Cortex of kidney (tissue), 1 donor: ENCODE data around the gene RBMS2.

Experiments
- DNase-seq: peaks from one replicate; lab custom pipeline; 2025; lab: John Stamatoyannopoulos, UW

RBMS2 gene

GRCh38 chr12:56581418-56582145, 60.0 kb downstream of the RBMS2 start:
- no peak for DNase-seq

DNA sequence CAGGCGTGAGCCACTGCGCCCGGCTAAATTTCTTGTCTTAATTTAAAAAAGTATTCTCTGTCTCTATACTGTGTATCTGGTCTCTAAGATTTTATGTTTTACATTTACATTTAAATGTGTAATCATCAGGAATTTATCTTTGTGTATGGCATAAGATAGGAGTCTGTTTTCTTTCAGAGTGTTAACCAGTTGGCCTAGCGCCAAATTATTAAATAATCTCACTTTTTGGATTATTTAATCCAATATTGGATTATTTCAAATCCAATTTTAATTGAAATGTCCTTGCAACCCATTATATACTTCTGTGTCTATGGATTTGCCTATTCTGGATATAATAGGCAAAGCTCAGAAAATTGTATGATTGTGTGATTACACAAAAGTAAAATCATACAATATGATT, 63.5 kb downstream of the RBMS2 start:
- DNase-seq = no peak

- no peak for DNase-seq
Measured at GRCh38 chr12:56589783-56590182, 68.2 kb downstream of the RBMS2 start.

GRCh38 chr12:56590237-56590830, 68.7 kb downstream of the RBMS2 start:
- no peak for DNase-seq

DNA sequence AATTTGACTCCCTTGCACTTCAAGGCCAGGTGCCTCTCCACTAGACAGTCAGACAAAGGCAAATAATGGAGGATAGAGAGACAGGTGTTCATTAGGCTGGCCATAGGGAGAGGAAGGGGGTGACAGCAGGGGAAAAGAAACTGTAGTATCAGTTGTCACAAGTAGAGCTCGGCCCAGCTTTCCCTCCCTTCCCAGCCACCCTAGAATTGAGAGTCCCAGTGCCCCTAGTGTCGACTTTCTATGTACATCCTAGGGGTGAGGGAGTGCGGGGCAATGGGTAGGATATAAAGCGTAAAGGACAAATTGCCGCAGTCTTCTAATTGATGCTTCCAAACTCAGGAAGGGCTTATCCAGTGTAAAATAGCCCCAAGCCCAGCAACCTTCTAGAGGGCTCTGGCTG, 69.5 kb downstream of the RBMS2 start:
- DNase-seq = no peak

DNA sequence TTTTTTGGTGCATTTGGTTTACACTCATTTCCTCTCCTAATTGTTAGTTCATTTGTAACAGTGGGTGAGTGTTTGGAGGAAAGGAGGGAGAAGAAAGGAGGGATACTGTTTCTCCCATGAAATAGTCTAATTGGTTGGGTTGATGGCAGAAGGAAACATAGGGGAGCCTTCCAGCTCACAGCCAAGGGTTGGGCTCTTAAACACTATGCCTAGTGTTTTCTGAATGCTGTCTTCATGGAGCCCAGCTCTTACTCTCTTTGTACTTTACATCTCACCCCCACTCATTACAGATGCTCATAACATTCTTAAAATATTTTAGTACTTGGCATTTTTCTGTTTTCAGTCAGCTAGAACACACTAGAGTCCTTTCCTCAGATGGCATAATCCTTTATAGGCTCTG, 70.3 kb downstream of the RBMS2 start:
- DNase-seq = no peak

DNA sequence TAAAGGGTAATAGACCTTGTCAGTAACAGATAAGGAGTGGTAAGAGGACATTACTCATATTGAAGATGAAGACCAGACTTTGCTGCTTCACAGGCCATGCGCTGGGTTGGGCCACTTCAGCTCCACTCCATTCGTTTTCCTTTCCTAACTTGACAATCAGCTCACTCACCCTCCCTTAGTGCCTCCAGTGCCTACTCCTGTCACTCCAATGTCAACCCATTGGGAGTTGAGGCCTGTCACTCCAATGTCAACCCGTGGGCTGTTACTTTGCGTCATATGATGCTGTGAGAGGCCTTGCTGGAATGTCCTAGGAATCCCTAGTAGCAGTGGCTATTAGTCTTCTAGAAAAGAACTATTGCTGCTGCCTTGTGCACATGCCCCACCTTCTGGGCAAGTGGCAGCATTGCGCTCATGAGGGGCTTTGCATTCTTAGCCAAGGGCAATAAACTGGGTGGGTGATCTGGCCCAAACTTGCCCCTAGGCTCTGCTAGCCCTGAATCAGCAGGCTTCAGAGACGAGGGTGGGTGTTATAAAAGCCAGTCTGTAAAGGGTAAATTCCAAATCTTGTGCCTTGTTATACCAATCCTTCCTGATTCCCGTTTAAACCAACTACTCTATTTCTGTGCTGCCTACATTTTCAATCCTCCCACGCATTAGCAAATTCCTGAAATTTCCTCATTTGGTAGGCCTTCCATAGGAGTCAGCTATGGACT, 72.4 kb downstream of the RBMS2 start:
- no peak for DNase-seq

GRCh38 chr12:56596815-56597214, 75.2 kb downstream of the RBMS2 start:
- DNase-seq = no peak

DNA sequence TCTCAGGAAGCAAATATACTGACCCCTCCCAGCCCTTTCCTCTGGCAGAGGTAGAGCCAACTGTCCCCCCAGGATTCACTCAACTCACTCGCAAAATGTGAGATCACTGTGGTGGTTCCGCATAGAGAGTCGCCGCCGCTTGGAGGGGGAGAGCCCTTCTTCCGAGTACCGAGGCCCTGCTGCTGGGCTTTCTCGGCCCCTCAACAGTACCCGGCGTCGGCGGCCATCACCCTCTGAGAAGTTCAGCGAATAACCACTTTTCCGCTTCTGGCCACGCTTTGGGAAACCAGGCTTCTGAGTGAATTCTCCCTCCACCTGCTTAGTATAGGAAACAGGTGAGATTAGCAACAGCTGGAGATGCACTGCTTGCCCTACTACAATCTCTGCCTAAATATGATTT, 77.4 kb downstream of the RBMS2 start:
- DNase-seq = no peak

DNA sequence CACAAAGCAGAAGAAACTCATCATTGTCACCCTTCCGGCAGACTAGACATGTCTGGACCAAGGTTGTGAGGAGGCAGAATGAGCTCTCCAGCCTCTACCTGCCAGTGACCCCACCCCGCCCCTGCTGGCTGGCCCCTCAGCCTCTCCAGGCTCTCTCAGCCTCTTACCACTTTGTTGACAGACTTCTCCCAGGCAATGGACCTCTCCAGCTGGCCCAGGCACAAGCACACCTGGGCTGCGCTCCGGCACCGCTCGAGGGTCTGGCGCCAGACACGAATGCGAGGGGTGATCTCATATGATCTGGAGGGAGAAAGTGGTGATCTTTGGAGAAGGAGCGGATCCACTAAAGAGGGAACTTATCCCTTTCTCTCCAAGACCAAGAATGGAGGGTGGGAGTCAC, 78.2 kb downstream of the RBMS2 start:
- no peak for DNase-seq

DNA sequence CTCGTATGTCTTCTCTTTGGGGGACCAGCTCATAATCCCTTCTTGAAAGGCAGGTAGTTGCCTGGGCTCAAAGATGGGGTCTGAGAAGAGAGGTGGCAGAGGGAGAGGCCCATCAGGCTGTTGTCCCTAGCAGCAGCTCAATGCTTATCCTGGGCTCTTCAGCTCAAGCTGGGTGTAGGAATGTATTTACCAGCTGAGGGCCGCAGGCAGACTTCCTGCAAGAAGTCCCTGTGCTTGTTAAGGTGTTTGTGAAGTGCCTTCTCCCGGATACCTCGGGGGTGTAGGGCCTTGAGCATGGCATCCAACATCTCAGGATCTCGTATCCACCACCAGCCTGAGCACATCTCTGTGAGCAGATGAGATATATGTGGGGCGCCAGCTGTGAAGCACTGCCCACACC, 79.1 kb downstream of the RBMS2 start:
- no peak for DNase-seq

DNA sequence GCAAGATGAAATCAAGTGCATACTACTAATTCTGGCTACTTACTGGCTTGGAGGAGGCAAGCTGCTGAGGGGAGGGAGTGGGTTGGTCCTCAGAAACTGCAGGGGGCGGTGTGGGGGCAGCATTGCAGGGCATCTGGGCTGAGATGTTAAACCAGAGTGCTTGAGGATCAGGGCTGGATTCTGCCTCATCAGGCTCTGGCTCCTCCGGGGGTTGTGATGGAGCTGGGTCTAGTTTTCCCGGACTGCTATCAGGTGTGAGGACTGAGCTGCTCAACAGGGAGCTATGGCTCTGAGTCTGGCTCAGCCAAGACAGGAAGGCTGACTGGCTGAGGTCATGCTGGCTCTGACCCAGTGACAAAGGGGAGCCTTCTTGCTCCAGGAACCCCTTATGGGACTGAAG, 79.9 kb downstream of the RBMS2 start:
- DNase-seq = no peak

DNA sequence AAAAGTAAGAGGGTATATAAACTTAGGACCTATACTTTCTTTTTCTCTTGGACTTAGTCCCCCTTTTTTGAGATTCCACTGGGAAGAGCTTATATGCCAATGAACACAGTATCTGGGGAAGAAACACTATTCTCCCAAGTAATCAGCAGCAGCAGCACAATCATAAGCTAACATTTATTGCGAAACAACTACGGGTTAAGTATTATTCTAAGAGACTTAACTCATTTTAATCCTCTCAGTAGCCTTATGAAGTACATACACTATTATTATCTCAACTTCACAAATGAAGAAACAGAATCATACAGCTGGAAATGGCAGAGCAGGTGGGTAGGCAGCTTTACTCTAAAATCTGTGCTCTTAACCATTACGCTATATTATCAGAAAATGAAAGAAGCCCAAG, 80.6 kb downstream of the RBMS2 start:
- DNase-seq = no peak

GRCh38 chr12:56604355-56604754, 82.7 kb downstream of the RBMS2 start:
- no peak for DNase-seq

DNA sequence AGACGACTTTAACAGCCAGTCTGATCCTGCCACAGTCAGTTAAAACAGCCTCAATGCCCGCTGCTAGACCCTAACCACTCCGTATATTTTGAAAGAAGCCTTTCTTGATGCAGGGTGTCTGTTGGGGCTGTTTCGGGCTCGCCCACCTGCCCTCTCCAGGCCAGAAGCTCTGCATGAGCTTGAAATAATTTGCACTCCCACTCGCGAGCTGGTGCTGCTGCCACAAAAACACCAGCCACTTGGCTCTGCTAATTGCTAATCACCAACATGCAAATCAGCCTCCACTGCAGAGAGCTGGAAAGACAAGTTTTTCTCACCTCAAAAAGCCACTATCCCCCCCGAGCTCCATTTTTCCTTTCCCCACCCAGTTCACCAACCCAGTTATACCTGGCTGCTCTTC, 93.0 kb downstream of the RBMS2 start:
- no peak for DNase-seq

- DNase-seq = no peak
Measured at GRCh38 chr12:56616244-56616643, 94.6 kb downstream of the RBMS2 start.

DNA sequence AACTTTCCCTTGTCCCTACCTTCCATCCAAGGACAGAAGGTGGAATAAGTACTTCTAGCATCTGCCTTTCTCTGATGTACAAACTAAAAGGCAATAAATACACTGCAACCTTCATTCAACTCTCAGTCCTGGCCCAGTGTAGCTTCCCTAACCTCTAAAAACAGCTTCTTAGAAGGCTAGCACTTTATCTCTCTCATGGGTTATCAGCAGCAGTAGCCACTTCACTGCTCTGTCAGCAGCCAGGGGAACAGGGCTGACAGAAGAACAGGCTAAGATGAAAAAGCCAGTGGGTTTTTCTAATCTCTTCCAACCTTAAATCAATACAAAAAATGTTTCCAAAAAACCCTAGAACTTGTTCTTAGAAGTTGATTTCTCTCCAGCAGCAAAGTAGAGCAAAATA, 95.3 kb downstream of the RBMS2 start:
- no peak for DNase-seq

DNA sequence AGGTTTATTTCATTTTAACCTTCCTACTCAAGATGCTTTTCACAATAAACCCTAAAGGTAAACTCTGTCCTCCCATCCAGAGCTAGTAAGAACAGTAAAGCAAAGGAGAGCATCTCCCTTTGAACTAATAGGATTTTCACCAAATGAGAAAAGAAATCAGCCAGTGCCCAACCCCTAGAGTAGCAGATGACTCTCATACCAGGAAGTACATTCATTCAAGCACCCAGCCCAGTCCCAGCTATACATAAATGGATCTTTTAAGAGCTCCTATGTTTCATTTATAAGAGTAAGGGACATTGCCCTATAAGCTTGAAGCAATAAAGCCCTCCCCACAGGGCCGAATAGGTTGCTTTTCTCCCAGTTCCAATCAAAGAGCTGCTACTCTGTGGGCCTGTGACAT, 100.9 kb downstream of the RBMS2 start:
- no peak for DNase-seq

DNA sequence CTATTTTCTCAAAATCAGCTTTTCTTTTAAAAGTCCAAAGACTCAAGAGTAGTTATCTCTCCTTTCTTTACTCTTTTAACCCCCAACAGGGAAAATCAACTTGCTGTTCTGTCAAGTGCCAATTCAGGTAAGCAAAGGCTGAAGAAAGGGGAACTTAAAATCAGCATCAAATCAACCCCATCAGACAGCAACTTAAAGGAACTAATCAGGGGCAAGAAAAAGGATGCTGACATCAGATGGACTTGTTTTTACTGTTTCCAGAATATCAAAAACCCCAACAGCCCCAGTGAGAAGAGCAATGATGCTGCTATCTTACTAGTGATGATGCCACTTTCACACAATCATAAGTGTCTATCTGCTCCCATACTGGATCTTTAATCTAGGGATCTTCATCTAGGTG, 105.1 kb downstream of the RBMS2 start:
- no peak for DNase-seq

DNA sequence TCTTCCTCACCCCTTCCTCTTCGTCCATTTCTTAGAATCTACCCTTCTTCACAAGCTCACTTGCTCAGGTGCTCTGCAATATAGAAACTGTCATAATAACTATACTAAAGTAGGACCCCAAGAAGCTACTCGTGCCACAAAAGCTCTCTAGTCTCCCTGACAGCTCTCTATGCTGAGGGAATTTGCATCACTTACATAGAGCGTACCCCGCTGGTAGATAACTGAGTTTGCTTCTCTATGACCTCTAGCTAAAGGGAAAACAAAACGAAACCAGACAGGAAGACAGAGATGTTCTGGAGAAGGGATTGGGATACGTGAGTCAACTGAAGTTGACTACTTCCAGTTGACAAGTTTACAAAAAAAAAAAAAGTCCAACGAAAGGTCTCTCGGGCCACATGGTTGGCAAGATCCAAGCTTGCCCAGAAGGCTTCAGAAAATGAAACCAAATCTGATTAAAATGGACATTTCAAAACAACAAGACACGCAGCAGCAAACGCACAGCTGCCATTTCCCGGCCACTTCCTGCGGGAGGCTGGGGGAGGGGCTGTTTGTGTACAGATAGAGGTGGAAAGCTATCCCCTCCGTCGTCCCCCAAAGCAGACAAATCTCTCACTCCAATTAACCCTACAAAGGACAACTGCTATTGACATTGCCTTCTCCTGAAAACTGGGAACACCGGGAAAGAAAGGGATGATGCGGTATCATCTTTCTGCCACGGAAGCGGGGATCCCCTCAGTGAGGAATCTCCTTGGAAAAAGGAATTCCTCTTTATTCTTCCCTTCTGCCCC, 107.2 kb downstream of the RBMS2 start:
- DNase-seq = no peak

DNA sequence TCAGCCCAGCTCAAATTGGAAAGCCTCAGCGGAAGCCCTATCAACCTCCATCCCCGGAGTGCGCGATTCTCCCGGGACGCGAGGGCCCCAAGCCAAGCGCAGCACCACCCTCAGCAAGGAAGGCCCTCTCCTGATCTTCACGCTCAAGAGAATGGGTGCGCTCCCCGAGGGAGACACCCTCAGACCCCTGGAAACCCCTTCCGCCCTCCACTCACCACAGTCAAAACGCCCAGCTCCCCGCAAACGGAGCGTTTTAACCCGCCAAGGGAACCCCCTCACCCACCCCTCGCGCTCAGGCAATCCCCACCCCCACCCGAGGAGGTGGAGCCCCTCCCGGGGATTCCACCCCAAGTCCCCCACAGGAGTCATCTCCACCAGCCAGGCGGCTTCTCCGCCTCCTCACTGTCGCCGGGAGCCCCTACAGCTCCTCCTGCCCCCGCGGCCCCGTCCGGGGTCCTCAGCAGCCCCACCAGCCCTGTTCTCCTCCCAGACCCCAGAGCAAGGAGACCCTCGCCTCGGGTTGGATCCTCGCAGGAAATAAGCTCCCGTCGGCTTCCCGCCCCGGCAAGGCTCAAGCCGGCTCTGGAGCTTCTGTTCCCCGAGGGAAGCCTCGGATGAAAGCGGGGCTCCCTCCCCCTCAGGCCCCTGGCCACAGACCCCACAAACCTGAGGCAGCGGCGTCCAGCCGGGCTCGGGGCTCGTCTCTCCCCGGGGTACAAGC, 108.0 kb downstream of the RBMS2 start:
- DNase-seq = no peak

DNA sequence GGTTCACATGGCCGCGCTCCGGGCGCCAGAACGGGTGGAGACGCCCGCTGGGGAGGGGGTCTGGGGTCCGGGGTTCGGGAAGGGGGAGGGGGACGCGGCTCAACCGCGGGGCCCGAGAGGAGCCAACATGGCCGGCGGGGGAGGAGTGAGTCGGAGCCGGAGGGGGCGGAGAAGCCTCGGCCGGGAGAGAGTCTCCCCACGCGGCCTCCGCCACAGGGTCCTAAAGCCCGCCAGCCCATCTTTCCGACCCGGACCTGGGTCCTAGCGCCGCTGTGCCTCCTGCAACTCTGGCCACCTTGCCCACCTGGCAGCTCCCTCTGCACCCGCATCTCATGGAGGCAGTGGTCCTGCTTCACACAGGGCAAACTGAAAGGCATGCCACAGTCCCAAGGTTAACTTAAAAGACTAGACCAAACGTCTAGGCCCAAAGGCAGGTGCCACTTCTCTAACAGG, 108.6 kb downstream of the RBMS2 start, which contains the start of gene BAZ2A:
Gene BAZ2A (minus strand): TSS at position 147 of the 453 bp plus-strand sequence. CDS start 12,796 bp downstream, outside the sequence.
- DNase-seq = no peak
